K562 (cell line): ENCODE data around the gene CTBP2. TPM values are rescaled to one million over a fixed set of nuclear protein-coding genes. Genes with fewer than 3 reads are reported as not detected.

Experiments used
- ATAC-seq: fragments of 200-7000 bp; cut with Tn5 transposase; 3 replicates; pipeline ENCODE4 v1.9.1; 2020; ENCODE audit warnings: moderate library complexity
- BruUV-seq: library from RNA; stranded (reverse); fragments of 400-500 nt; replicated peaks from 2 replicates; lab custom pipeline; 2021; lab: Mats Ljungman, UMichigan
- CTCF ChIA-PET: fragments of 300-600 bp; formaldehyde crosslinking; extraction: SDS; loops from one replicate; lab custom pipeline; 2021; ENCODE audit warnings: low intra/inter-chr PET ratio; lab: Yijun Ruan, JAX
- POLR2A ChIA-PET: fragments of 300-600, 350-650 bp; sonication (Branson Sonifier 250); formaldehyde crosslinking; extraction: SDS; loops from one replicate; lab custom pipeline; 2021; ENCODE audit warnings: antibody characterized with exemption, inconsistent platforms; lab: Yijun Ruan, JAX
- DNase-seq, 4 experiments: peaks; one replicate each; pipeline versions ENCODE4 v3.0.0 to v3.0.0-alpha.2; 2011 to 2018; ENCODE audit warnings: low spot score in 3 of 4, mixed read lengths in 3 of 4; ENCODE audit errors: extremely low read depth in 1 of 4
- FAIRE-seq: peaks from 2 replicates; lab custom pipeline; 2011; peaks lifted over from hg19 to GRCh38; lab: Jason Lieb, UNC
- H2AFZ ChIP-seq: 2 replicates; pipeline ENCODE4 v1.6.0; 2011; ENCODE audit warnings: low read depth, low read length, control low read depth, inconsistent platforms
- H3K27ac ChIP-seq: fragments of 200-600 bp; 3 replicates; pipeline ENCODE4 v1.8.0; 2011; ENCODE audit warnings: low read depth, mild to moderate bottlenecking, control low read depth, inconsistent platforms, low read length, moderate library complexity, mixed read lengths; ENCODE audit errors: extremely low read depth
- H3K27me3 ChIP-seq, 2 experiments: fragments of 300-600 bp in 1 of 2; 2 replicates in 1 of 2; 3 replicates in 1 of 2; pipeline versions ENCODE4 v1.6.0 to v1.8.0; 2011; ENCODE audit warnings: inconsistent platforms in 2 of 2, low read length in 2 of 2, mild to moderate bottlenecking in 1 of 2, mixed read lengths in 1 of 2, moderate library complexity in 1 of 2; ENCODE audit not compliant: control insufficient read depth in 2 of 2, insufficient read depth in 2 of 2
- H3K36me3 ChIP-seq: fragments of 300-600 bp; 3 replicates; pipeline ENCODE4 v1.8.0; 2011; ENCODE audit warnings: mild to moderate bottlenecking, low read length, inconsistent platforms; ENCODE audit not compliant: control insufficient read depth, insufficient read depth
- H3K4me1 ChIP-seq, 2 experiments: fragments of 200-600 bp in 1 of 2; replicated peaks in 1 of 2; 2 replicates in 1 of 2; 3 replicates in 1 of 2; pipeline versions ENCODE4 v1.5.1 to v1.8.0; 2011; ENCODE audit warnings: inconsistent platforms in 2 of 2, low read length in 2 of 2, mild to moderate bottlenecking in 1 of 2, mixed read lengths in 1 of 2, moderate library complexity in 1 of 2; ENCODE audit not compliant: control insufficient read depth in 2 of 2, insufficient read depth in 2 of 2
- H3K4me2 ChIP-seq: 2 replicates; pipeline ENCODE4 v1.6.1; 2011; ENCODE audit warnings: low read length, control low read depth, inconsistent platforms, mixed read lengths; ENCODE audit not compliant: insufficient read depth
- H3K4me3 ChIP-seq: fragments of 200-600 bp; sonication (generic), shearing (Covaris generic); 2 replicates; pipeline ENCODE4 v1.5.1; 2016; ENCODE audit warnings: control low read depth, inconsistent platforms
- H3K79me2 ChIP-seq: fragments of 200-600 bp; 3 replicates; pipeline ENCODE4 v1.8.0; 2011; ENCODE audit warnings: low read length, inconsistent platforms; ENCODE audit not compliant: control insufficient read depth, insufficient read depth
- H3K9ac ChIP-seq, 2 experiments: 2 replicates each; pipeline versions ENCODE4 v1.6.0 to v1.6.1; 2011; ENCODE audit warnings: low read depth in 2 of 2, low read length in 2 of 2, control low read depth in 1 of 2, inconsistent platforms in 1 of 2, mild to moderate bottlenecking in 1 of 2, mixed read lengths in 1 of 2; ENCODE audit not compliant: insufficient read depth in 1 of 2
- H3K9me1 ChIP-seq: one replicate; pipeline ENCODE4 v1.6.0; 2011; ENCODE audit warnings: inconsistent platforms, mild to moderate bottlenecking, low read length, moderate library complexity; ENCODE audit not compliant: control insufficient read depth, insufficient read depth
- H3K9me3 ChIP-seq: replicated peaks from 2 replicates; pipeline ENCODE4 v1.5.1; 2011; ENCODE audit warnings: low read depth, low read length, inconsistent platforms; ENCODE audit not compliant: control insufficient read depth, insufficient read depth
- H4K20me1 ChIP-seq: replicated peaks from 2 replicates; pipeline ENCODE4 v1.6.1; 2011; ENCODE audit warnings: low read length, inconsistent platforms, mixed read lengths; ENCODE audit not compliant: control insufficient read depth, insufficient read depth
- ASH1L ChIP-seq: fragments of 450-650 bp; IDR thresholded peaks from 2 replicates; pipeline ENCODE4 v1.6.1; 2018; ENCODE audit warnings: borderline replicate concordance, mild to moderate bottlenecking, low read depth; ENCODE audit not compliant: partially characterized antibody
- E2F3 ChIP-seq: fragments of 250-450 bp; sonication (Bioruptor Pico); IDR thresholded peaks from 2 replicates; pipeline ENCODE4 v1.4.0; 2020; ENCODE audit warnings: mild to moderate bottlenecking
- EGR1 ChIP-seq: fragments of 450-650 bp; conservative IDR thresholded peaks from 2 replicates; pipeline ENCODE4 v1.6.1; 2017; ENCODE audit warnings: mild to moderate bottlenecking
- FOSL1 ChIP-seq: fragments of 200-800 bp; sonication (Bioruptor generic); conservative IDR thresholded peaks from 2 replicates; pipeline ENCODE4 v1.6.1; 2016; ENCODE audit warnings: missing genetic modification characterization, missing compliant biosample characterization
- FOXJ3 ChIP-seq: sonication (generic); formaldehyde crosslinking; IDR thresholded peaks from 2 replicates; pipeline ENCODE4 v1.4.0; 2020; ENCODE audit warnings: mild to moderate bottlenecking, missing genetic modification reagents
- HDGF ChIP-seq: fragments of 450-650 bp; IDR thresholded peaks from 2 replicates; pipeline ENCODE4 v1.6.1; 2016
- KAT2B ChIP-seq: IDR thresholded peaks from one replicate; pipeline ENCODE4 v1.6.1; 2012; ENCODE audit warnings: low read depth, mild to moderate bottlenecking, control low read depth, inconsistent platforms, low read length, moderate library complexity
- KLF1 ChIP-seq: fragments of 450-650 bp; IDR thresholded peaks from 2 replicates; pipeline ENCODE4 v1.6.1; 2016; ENCODE audit warnings: missing genetic modification characterization, missing compliant biosample characterization
- LEF1 ChIP-seq: fragments of 450-650 bp; IDR thresholded peaks from 2 replicates; pipeline ENCODE4 v1.6.1; 2016; ENCODE audit warnings: mild to moderate bottlenecking
- MAZ ChIP-seq, 2 experiments: fragments of 450-650 bp in 1 of 2; sonication (generic) in 1 of 2; formaldehyde crosslinking; IDR thresholded peaks in 1 of 2; conservative IDR thresholded peaks in 1 of 2; 2 replicates each; pipeline versions ENCODE4 v1.4.0 to v1.5.0; 2020; ENCODE audit warnings: mild to moderate bottlenecking in 1 of 2, missing genetic modification reagents in 1 of 2
- RBM22 ChIP-seq: fragments of 200-400 bp; formaldehyde crosslinking; IDR thresholded peaks from 2 replicates; pipeline ENCODE4 v1.6.1; 2018; ENCODE audit warnings: low read length, low read depth; ENCODE audit not compliant: poor library complexity, severe bottlenecking
- RBM34 ChIP-seq: fragments of 200-400 bp; formaldehyde crosslinking; IDR thresholded peaks from 2 replicates; pipeline ENCODE4 v1.6.1; 2018; ENCODE audit warnings: low read length, borderline replicate concordance; ENCODE audit not compliant: insufficient read depth
- SIN3B ChIP-seq: fragments of 450-650 bp; IDR thresholded peaks from 2 replicates; pipeline ENCODE4 v1.6.1; 2017; ENCODE audit warnings: low read depth, mild to moderate bottlenecking, moderate library complexity
- SMARCA5 ChIP-seq: fragments of 450-650 bp; IDR thresholded peaks from 2 replicates; pipeline ENCODE4 v1.6.1; 2016
- ZC3H4 ChIP-seq: sonication (generic); formaldehyde crosslinking; IDR thresholded peaks from 2 replicates; pipeline ENCODE4 v1.9.0; 2021; ENCODE audit warnings: missing genetic modification reagents, borderline replicate concordance
- ZKSCAN8 ChIP-seq: fragments of 200-800 bp; sonication (Bioruptor generic); IDR thresholded peaks from 2 replicates; pipeline ENCODE4 v1.6.1; 2016; ENCODE audit warnings: missing genetic modification characterization, missing compliant biosample characterization
- ZNF133 ChIP-seq: fragments of 250-450 bp; sonication (Bioruptor Pico); IDR thresholded peaks from 2 replicates; pipeline ENCODE4 v1.4.0; 2020; ENCODE audit warnings: mild to moderate bottlenecking
- ZNF24 ChIP-seq: fragments of 450-650 bp; IDR thresholded peaks from 2 replicates; pipeline ENCODE4 v1.6.1; 2016
- ZNF584 ChIP-seq: fragments of 200-800 bp; sonication (Bioruptor generic); IDR thresholded peaks from 2 replicates; pipeline ENCODE4 v1.6.1; 2016; ENCODE audit warnings: low read depth, mild to moderate bottlenecking, missing genetic modification characterization, missing compliant biosample characterization
- ZNF76 ChIP-seq: fragments of 250-450 bp; sonication (Bioruptor Pico); IDR thresholded peaks from 2 replicates; pipeline ENCODE4 v1.4.0; 2020; ENCODE audit warnings: mild to moderate bottlenecking, moderate library complexity, borderline replicate concordance
- WGBS: fragments of 100-300 bp; shearing (Covaris generic); methylation state at CpG from one replicate; pipeline ENCODE4 v1.1.6; 2016; ENCODE audit warnings: low coverage, mixed read lengths; ENCODE audit not compliant: insufficient coverage; ENCODE audit errors: missing lambda C conversion rate; 5-methylcytosine and 5-hydroxymethylcytosine counted together
- in situ Hi-C: fragments of 300-500 bp; cut with MboI; formaldehyde crosslinking; loops from 4 replicates; pipeline ENCODE4 v1.15.0; 2018; ENCODE audit warnings: inconsistent platforms, mixed read lengths
- intact Hi-C: fragments of 100-400 bp; cut with micrococcal nuclease; formaldehyde crosslinking; loops from 2 replicates; pipeline ENCODE4 v1.14.2; 2022
- polyA plus RNA-seq, 8 experiments: library from polyadenylated mRNA; depleted of rRNA in 4 of 8; stranded (reverse) in 5 of 8; unstranded in 3 of 8; fragments of >200 nt; fragmentation: Nextera tagmentation in 2 of 8; fragmentation: Illumina TruSeq in 1 of 8; extraction: Ambion mirVana in 2 of 8; extraction: Trizol in 1 of 8; gene quantifications; 2 replicates each; pipeline versions ENCODE4 v1.2.1 to v1.2.3, GENCODE V29; 2011 to 2014; ENCODE audit warnings: inconsistent platforms in 1 of 8, missing spikeins in 1 of 8
- total RNA-seq, 7 experiments: library from RNA; depleted of rRNA in 6 of 7; stranded (reverse); fragments of >200 nt in 6 of 7; fragmentation: Illumina TruSeq in 2 of 7; extraction: Trizol in 2 of 7; gene quantifications; 2 replicates each; pipeline versions ENCODE4 v1.2.1 to v1.2.3, GENCODE V29; 2011 to 2021; ENCODE audit warnings: low replicate concordance in 1 of 7
- TF ChIP-seq, protein P1 (sequence below): fragments of 250-450 bp; sonication (Bioruptor Pico); IDR thresholded peaks from 2 replicates; pipeline ENCODE4 v1.8.0; 2022; ENCODE audit warnings: moderate library complexity, mild to moderate bottlenecking, inconsistent platforms
- TF ChIP-seq, protein P2 (sequence below): fragments of 450-650 bp; formaldehyde crosslinking; IDR thresholded peaks from 2 replicates; pipeline ENCODE4 v1.4.0; 2022; ENCODE audit warnings: missing genetic modification characterization
- TF ChIP-seq, protein P3 (sequence below): fragments of 250-450 bp; sonication (Bioruptor Pico); IDR thresholded peaks from 2 replicates; pipeline ENCODE4 v1.6.1; 2021; ENCODE audit warnings: mild to moderate bottlenecking
- TF ChIP-seq, protein P4 (sequence below): sonication (generic); formaldehyde crosslinking; IDR thresholded peaks from 2 replicates; pipeline ENCODE4 v1.9.0; 2022; ENCODE audit warnings: mild to moderate bottlenecking, missing genetic modification reagents

The CTBP2 gene
- total and polyA plus RNA-seq, 9 of the 15 experiments (the other 6 are each of a cell fraction or from before 2014, with no cell fraction given), result 1.3 to 8.8 (median 5.1) TPM

DNA sequence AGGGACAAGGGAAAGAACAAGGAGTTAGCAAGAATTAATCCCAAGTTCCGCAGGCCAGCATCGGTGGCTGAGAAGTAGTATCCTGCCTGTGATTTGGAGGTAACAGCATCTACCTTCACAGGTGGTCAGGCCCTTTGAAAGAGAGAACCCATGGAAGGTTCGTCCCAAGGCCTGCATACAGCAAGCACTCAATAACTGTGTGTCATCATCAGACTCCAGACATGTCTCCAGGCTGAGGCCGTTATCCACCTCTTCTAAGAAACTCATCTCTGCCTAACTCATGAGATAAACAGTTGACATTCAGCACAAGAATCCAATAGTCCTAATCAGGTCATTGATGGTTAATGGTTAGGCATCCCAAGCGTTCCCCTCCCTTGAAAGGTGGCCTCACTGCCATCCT lies 45.0 kb downstream of the CTBP2 start:
- Histone ChIP-seq H3K9me1 (peaks cover 4% of the 10 kb centered on the region), H3K27ac (peak overlapping the region; percentile 66; the same call in 1 of the 3 replicates), H3K4me3 (no peak overlapping the region), H3K36me3 (peaks cover 17% of the 10 kb centered on the region), H2AFZ (no peak overlapping the region), H3K4me1 (peaks cover 32 to 36% of the 10 kb centered on the region in 2 experiments), H3K4me2 (peak overlapping the region; percentile 60), H3K9ac (no peak overlapping the region; a peak in 1 of 4 replicates), H4K20me1 (peaks cover 37% of the 10 kb centered on the region), H3K9me3 (no peaks in the 10 kb centered on the region), H3K27me3 (no peaks in the 10 kb centered on the region), H3K79me2 (peaks cover 93% of the 10 kb centered on the region)
- no peak for ATAC-seq
- CTCF ChIA-PET, result no interaction called here
- peak; percentile 59 for FAIRE-seq
- no peak for DNase-seq
- no TSS peak for BruUV-seq
- WGBS, result 30% methylated on average over 5 of the region's 5 CpGs
- POLR2A ChIA-PET, result no interaction called here
- intact Hi-C loops (no loop called here), in situ Hi-C loops (no loop called here)
- TF ChIP-seq ZC3H4 (no peak), RBM34 (no peak), FOSL1 (tag) (peak; percentile 36; the same call in 1 of the 2 replicates), RBM22 (no peak), HDGF (no peak), SIN3B (no peak), EGR1 (no peak), SMARCA5 (no peak), ZNF76 (CRISPR knock-in tag) (no peak), KLF1 (tag) (no peak), MAZ (CRISPR knock-in tag; conservative IDR thresholded peaks at IDR 0.05 in 1 of 2, IDR thresholded peaks at IDR 0.05 in 1 of 2) (no peak), LEF1 (0 out of 2 replicates have a peak, but pooled peaks have one; percentile 4), ASH1L (no peak), KAT2B (no peak), ZKSCAN8 (CRISPR knock-in tag) (peak; percentile 94), FOXJ3 (no peak), E2F3 (CRISPR knock-in tag) (no peak), ZNF584 (CRISPR knock-in tag) (no peak), ZNF24 (no peak), ZNF133 (no peak)
- TF ChIP-seq, protein P1, sequence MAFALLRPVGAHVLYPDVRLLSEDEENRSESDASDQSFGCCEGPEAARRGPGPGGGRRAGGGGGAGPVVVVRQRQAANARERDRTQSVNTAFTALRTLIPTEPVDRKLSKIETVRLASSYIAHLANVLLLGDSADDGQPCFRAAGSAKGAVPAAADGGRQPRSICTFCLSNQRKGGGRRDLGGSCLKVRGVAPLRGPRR (CRISPR knock-in tag), result no peak
- TF ChIP-seq, protein P2, sequence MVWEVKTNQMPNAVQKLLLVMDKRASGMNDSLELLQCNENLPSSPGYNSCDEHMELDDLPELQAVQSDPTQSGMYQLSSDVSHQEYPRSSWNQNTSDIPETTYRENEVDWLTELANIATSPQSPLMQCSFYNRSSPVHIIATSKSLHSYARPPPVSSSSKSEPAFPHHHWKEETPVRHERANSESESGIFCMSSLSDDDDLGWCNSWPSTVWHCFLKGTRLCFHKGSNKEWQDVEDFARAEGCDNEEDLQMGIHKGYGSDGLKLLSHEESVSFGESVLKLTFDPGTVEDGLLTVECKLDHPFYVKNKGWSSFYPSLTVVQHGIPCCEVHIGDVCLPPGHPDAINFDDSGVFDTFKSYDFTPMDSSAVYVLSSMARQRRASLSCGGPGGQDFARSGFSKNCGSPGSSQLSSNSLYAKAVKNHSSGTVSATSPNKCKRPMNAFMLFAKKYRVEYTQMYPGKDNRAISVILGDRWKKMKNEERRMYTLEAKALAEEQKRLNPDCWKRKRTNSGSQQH (CRISPR knock-in tag), result no peak
- TF ChIP-seq, protein P3, sequence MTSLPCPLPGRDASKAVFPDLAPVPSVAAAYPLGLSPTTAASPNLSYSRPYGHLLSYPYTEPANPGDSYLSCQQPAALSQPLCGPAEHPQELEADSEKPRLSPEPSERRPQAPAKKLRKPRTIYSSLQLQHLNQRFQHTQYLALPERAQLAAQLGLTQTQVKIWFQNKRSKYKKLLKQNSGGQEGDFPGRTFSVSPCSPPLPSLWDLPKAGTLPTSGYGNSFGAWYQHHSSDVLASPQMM, result no peak
- TF ChIP-seq, protein P4, sequence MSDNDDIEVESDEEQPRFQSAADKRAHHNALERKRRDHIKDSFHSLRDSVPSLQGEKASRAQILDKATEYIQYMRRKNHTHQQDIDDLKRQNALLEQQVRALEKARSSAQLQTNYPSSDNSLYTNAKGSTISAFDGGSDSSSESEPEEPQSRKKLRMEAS (CRISPR knock-in tag), result no peak
